Peyer's patch (tissue), 4 donors: ENCODE data around the gene ZNF628. TPM values are rescaled to one million over a fixed set of nuclear protein-coding genes. Genes with fewer than 3 reads are reported as not detected.

Source experiments
- DNase-seq, 3 donors: peaks; one replicate each; pipeline ENCODE4 v3.0.0-alpha.2; 2017 to 2019
- H3K27ac ChIP-seq, 4 donors: fragments of 200-600 bp; sonication (generic); one replicate each; pipeline ENCODE4 v1.5.1; 2016 to 2019
- H3K27me3 ChIP-seq, 2 donors: fragments of 200-600 bp; sonication (generic); one replicate each; pipeline ENCODE4 v1.5.1; 2019
- H3K36me3 ChIP-seq, 3 donors: fragments of 200-600 bp; sonication (generic); one replicate each; pipeline ENCODE4 v1.5.1; 2016 to 2019
- H3K4me1 ChIP-seq, 4 donors: fragments of 200-600 bp; sonication (generic); one replicate each; pipeline ENCODE4 v1.5.1; 2016 to 2019
- H3K4me3 ChIP-seq, 4 donors: fragments of 200-600 bp; sonication (generic); 1 replicate in 3 of 4; 2 replicates in 1 of 4; pipeline ENCODE4 v1.5.1; 2016 to 2019; ENCODE audit warnings: mild to moderate bottlenecking in 1 of 4
- H3K9me3 ChIP-seq, 4 donors: fragments of 200-600 bp; sonication (generic); one replicate each; pipeline ENCODE4 v1.5.1; 2016 to 2019; ENCODE audit warnings: mild to moderate bottlenecking in 1 of 4
- POLR2A ChIP-seq, 2 donors: fragments of 450-650 bp; IDR thresholded peaks; one replicate each; pipeline ENCODE4 v1.5.1; 2017; ENCODE audit warnings: antibody characterized with exemption in 2 of 2, mild to moderate bottlenecking in 2 of 2, moderate library complexity in 2 of 2
- total RNA-seq, 4 donors: library from RNA; depleted of rRNA; stranded (reverse); fragments of >200 nt; gene quantifications; one replicate each; pipeline ENCODE4 v1.1.0, GENCODE V29; 2016
- TF ChIP-seq, protein P1 (sequence below), 6 experiments: fragments of 450-650 bp in 4 of 6; fragments of 200-600 bp in 2 of 6; sonication (generic) in 1 of 6; IDR thresholded peaks; one replicate each; pipeline ENCODE4 v1.5.1; 2017 to 2019; ENCODE audit warnings: antibody characterized with exemption in 6 of 6, mild to moderate bottlenecking in 3 of 6, moderate library complexity in 1 of 6

The ZNF628 gene
- total RNA-seq, 4 donors from 2014 or later = 10.1 to 47.0 (median 15.5) TPM

DNA sequence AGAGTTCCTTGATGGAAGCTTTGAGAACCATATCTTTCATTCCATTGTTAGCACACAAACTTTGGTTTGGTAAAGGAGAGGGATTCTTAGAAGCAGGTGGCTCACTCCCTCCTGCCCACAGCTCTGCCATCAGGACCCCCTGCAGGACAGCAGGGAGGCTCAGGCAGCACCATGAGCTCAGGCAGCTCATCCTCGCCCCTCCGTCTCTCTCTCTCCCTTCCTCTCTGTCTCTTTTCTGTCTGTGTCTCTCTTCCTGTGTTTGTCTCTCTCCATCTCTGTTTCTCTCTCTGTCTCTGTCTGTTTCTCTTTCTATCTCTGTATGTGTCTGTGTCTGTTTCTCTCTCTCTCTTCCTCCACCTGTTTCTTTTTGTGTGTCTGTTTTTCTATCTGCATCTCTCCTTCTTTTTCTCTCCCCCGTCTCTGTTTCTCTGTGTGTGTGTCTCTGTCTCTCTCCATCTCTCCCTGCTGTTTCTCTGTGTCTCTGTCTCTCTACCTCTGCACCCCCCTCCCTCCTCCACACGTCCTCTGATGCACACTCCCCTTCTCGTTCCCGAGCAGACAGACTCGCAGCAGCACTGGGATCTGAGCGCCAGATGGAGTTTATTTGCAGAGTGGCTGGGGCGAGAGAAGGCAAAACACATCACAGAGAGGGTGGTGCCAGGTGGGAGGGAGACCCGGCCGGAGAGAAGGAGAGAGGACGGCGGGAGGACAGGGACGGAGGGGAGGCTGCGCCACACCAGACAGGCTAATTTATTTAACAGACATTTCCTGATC, 51.8 kb downstream of the ZNF628 start:
- TF ChIP-seq POLR2A (IDR thresholded peaks at IDR 0.05) = no peak
- TF ChIP-seq, protein P1, sequence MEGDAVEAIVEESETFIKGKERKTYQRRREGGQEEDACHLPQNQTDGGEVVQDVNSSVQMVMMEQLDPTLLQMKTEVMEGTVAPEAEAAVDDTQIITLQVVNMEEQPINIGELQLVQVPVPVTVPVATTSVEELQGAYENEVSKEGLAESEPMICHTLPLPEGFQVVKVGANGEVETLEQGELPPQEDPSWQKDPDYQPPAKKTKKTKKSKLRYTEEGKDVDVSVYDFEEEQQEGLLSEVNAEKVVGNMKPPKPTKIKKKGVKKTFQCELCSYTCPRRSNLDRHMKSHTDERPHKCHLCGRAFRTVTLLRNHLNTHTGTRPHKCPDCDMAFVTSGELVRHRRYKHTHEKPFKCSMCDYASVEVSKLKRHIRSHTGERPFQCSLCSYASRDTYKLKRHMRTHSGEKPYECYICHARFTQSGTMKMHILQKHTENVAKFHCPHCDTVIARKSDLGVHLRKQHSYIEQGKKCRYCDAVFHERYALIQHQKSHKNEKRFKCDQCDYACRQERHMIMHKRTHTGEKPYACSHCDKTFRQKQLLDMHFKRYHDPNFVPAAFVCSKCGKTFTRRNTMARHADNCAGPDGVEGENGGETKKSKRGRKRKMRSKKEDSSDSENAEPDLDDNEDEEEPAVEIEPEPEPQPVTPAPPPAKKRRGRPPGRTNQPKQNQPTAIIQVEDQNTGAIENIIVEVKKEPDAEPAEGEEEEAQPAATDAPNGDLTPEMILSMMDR (IDR thresholded peaks at IDR 0.05) = no peak
- no peak overlapping the region for H3K27ac ChIP-seq
- DNase-seq = no peak
- H3K36me3 ChIP-seq = no peaks in the 10 kb centered on the region
- H3K4me1 ChIP-seq = peaks cover 0 to 10% (median 0%) of the 10 kb centered on the region in 4 donors
- no peak overlapping the region for H3K4me3 ChIP-seq
- H3K9me3 ChIP-seq = no peaks in the 10 kb centered on the region
- H3K27me3 ChIP-seq = no peaks in the 10 kb centered on the region

DNA sequence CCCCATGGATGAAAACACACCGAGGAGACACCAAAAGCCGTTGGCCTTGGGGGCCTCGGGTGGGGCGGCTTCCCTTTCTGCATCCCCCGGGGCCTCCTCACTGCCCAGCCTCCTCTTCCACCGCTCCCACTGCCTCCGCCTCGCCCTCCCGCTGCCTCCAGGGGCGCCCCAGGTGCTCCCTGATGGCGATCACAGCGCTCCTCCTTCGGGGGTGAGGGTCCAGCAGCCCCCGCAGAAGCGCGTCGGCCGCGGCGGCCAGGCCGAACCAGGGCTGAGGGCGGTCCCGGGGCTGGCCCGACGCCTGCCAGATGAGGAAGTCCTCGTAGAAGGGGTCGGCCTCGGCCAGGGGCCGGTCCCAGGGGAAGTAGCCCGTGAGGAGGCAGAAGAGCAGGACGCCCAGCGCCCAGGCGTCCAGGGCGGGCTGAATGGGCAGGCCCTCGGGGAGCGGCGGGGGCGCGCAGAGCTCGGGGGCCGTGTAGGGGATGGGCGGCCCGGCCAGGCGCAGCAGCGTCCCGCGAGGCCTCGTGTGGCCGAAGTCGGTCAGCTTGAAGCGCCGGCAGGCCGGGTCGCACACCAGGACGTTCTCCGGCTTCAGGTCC, 53.3 kb downstream of the ZNF628 start:
- DNase-seq = no peak
- H3K27me3 ChIP-seq = no peaks in the 10 kb centered on the region
- no peaks in the 10 kb centered on the region for H3K36me3 ChIP-seq
- no peak for TF ChIP-seq POLR2A (IDR thresholded peaks at IDR 0.05)
- TF ChIP-seq, protein P1 (IDR thresholded peaks at IDR 0.05) = no peak
- H3K4me1 ChIP-seq = peaks cover 0 to 10% (median 0%) of the 10 kb centered on the region in 4 donors
- H3K9me3 ChIP-seq = no peaks in the 10 kb centered on the region
- no peak overlapping the region for H3K4me3 ChIP-seq
- no peak overlapping the region for H3K27ac ChIP-seq

DNA sequence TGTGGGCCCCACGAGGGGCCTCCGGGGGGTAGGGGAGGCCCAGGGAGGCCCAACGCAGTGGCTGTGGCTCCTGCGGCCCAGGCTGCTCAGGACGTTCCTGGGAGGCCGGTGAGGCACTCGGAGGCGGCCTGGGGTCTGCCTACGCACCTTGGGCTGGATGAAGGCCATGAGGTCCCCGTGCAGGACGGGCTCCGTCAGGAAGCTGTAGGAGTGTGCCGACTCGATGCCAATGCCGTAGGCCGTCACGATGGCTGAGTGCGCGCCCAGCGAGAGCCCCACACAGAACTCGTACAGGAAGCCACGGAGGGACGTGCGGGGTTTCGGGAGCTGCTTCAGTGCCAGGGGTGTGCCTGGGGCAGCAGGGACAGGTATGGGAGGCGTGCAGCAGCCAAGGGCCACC, 54.6 kb downstream of the ZNF628 start:
- H3K4me1 ChIP-seq = peaks cover 0 to 9% (median 0%) of the 10 kb centered on the region in 4 donors
- TF ChIP-seq POLR2A (IDR thresholded peaks at IDR 0.05) = no peak
- TF ChIP-seq, protein P1 (IDR thresholded peaks at IDR 0.05) = no peak

More for the DNA sequence above, 54.6 kb downstream of the ZNF628 start:
- no peaks in the 10 kb centered on the region for H3K27me3 ChIP-seq
- no peak overlapping the region for H3K27ac ChIP-seq
- no peaks in the 10 kb centered on the region for H3K36me3 ChIP-seq
- no peak for DNase-seq
- no peak overlapping the region for H3K4me3 ChIP-seq
- H3K9me3 ChIP-seq = no peaks in the 10 kb centered on the region

Other genes with a start within 250 kb of the ZNF628 start
- gene TMEM86B, start 247.9 kb upstream of the ZNF628 start, total RNA-seq = 10 to 100 TPM in 3 of 4 donors, 1 to 10 TPM in 1; 9.1 to 39.8 (median 15.1) TPM
- 100 to 1,000 TPM in 2 of 4 donors, 10 to 100 TPM in 2; 71.2 to 123 (median 94.8) TPM for gene PPP6R1, start 217.6 kb upstream of the ZNF628 start, total RNA-seq
- gene HSPBP1, start 196.5 kb upstream of the ZNF628 start, total RNA-seq = 10 to 100 TPM; 14.4 to 38.0 (median 25.6) TPM
- 1 to 10 TPM in 3 of 4 donors, under 1 TPM in 1; 0.35 to 6.6 (median 3.0) TPM for gene BRSK1, start 192.6 kb upstream of the ZNF628 start, total RNA-seq
- gene TMEM150B, start 151.3 kb upstream of the ZNF628 start, total RNA-seq = 100 to 1,000 TPM in 3 of 4 donors, 10 to 100 TPM in 1; 26.4 to 235 (median 199) TPM
- 10 to 100 TPM; 14.4 to 45.6 (median 43.9) TPM for gene KMT5C, start 136.7 kb upstream of the ZNF628 start, total RNA-seq
- not detected for gene COX6B2, start 121.9 kb upstream of the ZNF628 start, total RNA-seq
- gene GARIN5B, start 113.4 kb upstream of the ZNF628 start, total RNA-seq = not detected
- gene IL11, start 106.2 kb upstream of the ZNF628 start, total RNA-seq = not detected
- gene TMEM190, start 99.8 kb upstream of the ZNF628 start, total RNA-seq = not detected
- gene TMEM238, start 92.3 kb upstream of the ZNF628 start, total RNA-seq = 10 to 100 TPM; 19.8 to 75.8 (median 61.6) TPM
- 100 to 1,000 TPM; 116 to 394 (median 283) TPM for gene RPL28, start 90.7 kb upstream of the ZNF628 start, total RNA-seq
- 1 to 10 TPM; 5.2 to 9.1 (median 7.6) TPM for gene UBE2S, start 68.8 kb upstream of the ZNF628 start, total RNA-seq
- gene SHISA7, start 33.3 kb upstream of the ZNF628 start, total RNA-seq = not detected
- 100 to 1,000 TPM in 1 of 4 donors, 10 to 100 TPM in 3; 28.1 to 102 (median 60.0) TPM for gene ISOC2, start 15.0 kb upstream of the ZNF628 start, total RNA-seq
- gene C19orf85, start 11.9 kb upstream of the ZNF628 start, total RNA-seq = not detected
- gene NAT14, start 8.6 kb downstream of the ZNF628 start, total RNA-seq = 1 to 10 TPM; 1.4 to 7.4 (median 3.0) TPM
- 10 to 100 TPM in 1 of 4 donors, 1 to 10 TPM in 3; 2.8 to 10.3 (median 5.0) TPM for gene SSC5D, start 11.8 kb downstream of the ZNF628 start, total RNA-seq
- gene SBK2, start 60.5 kb downstream of the ZNF628 start, total RNA-seq = not detected
- 1 to 10 TPM in 1 of 4 donors, not detected in 3; 1.0 TPM for gene SBK3, start 68.9 kb downstream of the ZNF628 start, total RNA-seq
- gene ZNF579, start 104.2 kb downstream of the ZNF628 start, total RNA-seq = 1 to 10 TPM in 3 of 4 donors, not detected in 1; 1.7 to 6.1 (median 3.1) TPM
- 10 to 100 TPM in 3 of 4 donors, 1 to 10 TPM in 1; 6.0 to 14.9 (median 12.0) TPM for gene FIZ1, start 122.9 kb downstream of the ZNF628 start, total RNA-seq
- 10 to 100 TPM; 30.3 to 45.2 (median 44.4) TPM for gene ZNF524, start 123.7 kb downstream of the ZNF628 start, total RNA-seq
- gene ZNF865, start 129.0 kb downstream of the ZNF628 start, total RNA-seq = 10 to 100 TPM in 3 of 4 donors, 1 to 10 TPM in 1; 8.6 to 18.9 (median 14.3) TPM
- 10 to 100 TPM in 3 of 4 donors, 1 to 10 TPM in 1; 6.0 to 18.3 (median 12.3) TPM for gene ZNF784, start 147.9 kb downstream of the ZNF628 start, total RNA-seq
- 10 to 100 TPM; 12.3 to 38.4 (median 25.2) TPM for gene ZNF580, start 164.4 kb downstream of the ZNF628 start, total RNA-seq
- gene ZNF581, start 167.0 kb downstream of the ZNF628 start, total RNA-seq = 10 to 100 TPM in 3 of 4 donors, 1 to 10 TPM in 1; 7.7 to 28.9 (median 14.1) TPM
- 10 to 100 TPM in 3 of 4 donors, 1 to 10 TPM in 1; 8.1 to 17.4 (median 14.0) TPM for gene CCDC106, start 171.6 kb downstream of the ZNF628 start, total RNA-seq
- gene U2AF2, start 178.4 kb downstream of the ZNF628 start, total RNA-seq = 100 to 1,000 TPM; 132 to 292 (median 159) TPM
- 100 to 1,000 TPM; 120 to 241 (median 163) TPM for gene EPN1, start 198.6 kb downstream of the ZNF628 start, total RNA-seq